Endodermal cell (in vitro differentiated cells): ENCODE data around the gene OBP2A. TPM values are rescaled to one million over a fixed set of nuclear protein-coding genes. Genes with fewer than 3 reads are reported as not detected.

Experiments
- DNase-seq: peaks from one replicate; pipeline ENCODE4 v3.0.0-alpha.2; 2017
- H3K27ac ChIP-seq: 2 replicates; pipeline ENCODE4 v1.5.1; 2013; ENCODE audit warnings: mild to moderate bottlenecking, low read depth, low read length, moderate library complexity
- H3K27me3 ChIP-seq: 2 replicates; pipeline ENCODE4 v1.6.1; 2013; ENCODE audit warnings: mild to moderate bottlenecking, low read length, moderate library complexity; ENCODE audit not compliant: insufficient read depth, control insufficient read depth, poor library complexity, severe bottlenecking
- H3K36me3 ChIP-seq: 2 replicates; pipeline ENCODE4 v1.7.0; 2013; ENCODE audit warnings: mild to moderate bottlenecking, low read length, moderate library complexity; ENCODE audit not compliant: control insufficient read depth, insufficient read depth
- H3K4me1 ChIP-seq: one replicate; pipeline ENCODE4 v1.7.0; 2013; ENCODE audit warnings: low read length; ENCODE audit not compliant: control insufficient read depth, insufficient read depth
- H3K4me3 ChIP-seq: 2 replicates; pipeline ENCODE4 v1.5.1; 2013; ENCODE audit warnings: mild to moderate bottlenecking, low read length, moderate library complexity
- H3K9ac ChIP-seq: 2 replicates; pipeline ENCODE4 v1.6.1; 2013; ENCODE audit warnings: mild to moderate bottlenecking, low read length, moderate library complexity; ENCODE audit not compliant: poor library complexity, severe bottlenecking; ENCODE audit errors: extremely low read depth
- H3K9me3 ChIP-seq: 2 replicates; pipeline ENCODE4 v1.6.1; 2013; ENCODE audit warnings: mild to moderate bottlenecking, low read length, moderate library complexity; ENCODE audit not compliant: control insufficient read depth
- H3K27ac Mint-ChIP-seq: 2 replicates; pipeline ENCODE4 v1.8.0; 2020; ENCODE audit warnings: mixed read lengths
- H3K27me3 Mint-ChIP-seq: 2 replicates; pipeline ENCODE4 v1.8.0; 2021; ENCODE audit warnings: mild to moderate bottlenecking, mixed read lengths; ENCODE audit not compliant: insufficient read depth
- H3K36me3 Mint-ChIP-seq: 2 replicates; pipeline ENCODE4 v1.8.0; 2020; ENCODE audit warnings: low read depth, mixed read lengths
- H3K4me1 Mint-ChIP-seq: 2 replicates; pipeline ENCODE4 v1.8.0; 2020; ENCODE audit warnings: mixed read lengths
- H3K4me3 Mint-ChIP-seq: 2 replicates; pipeline ENCODE4 v1.8.0; 2020; ENCODE audit warnings: mild to moderate bottlenecking, moderate library complexity, mixed read lengths
- H3K9me3 Mint-ChIP-seq: 2 replicates; pipeline ENCODE4 v1.8.0; 2020; ENCODE audit warnings: mild to moderate bottlenecking, mixed read lengths
- WGBS, 2 experiments: methylation state at CpG; one replicate each; pipeline versions ENCODE4 v1.1.5 to v1.1.7; 2013; ENCODE audit warnings: missing lambda C conversion rate in 2 of 2, mixed read lengths in 1 of 2; ENCODE audit not compliant: insufficient coverage in 1 of 2, insufficient read length in 1 of 2; 5-methylcytosine and 5-hydroxymethylcytosine counted together
- total RNA-seq, 2 donors: library from RNA; stranded (reverse); fragmentation: NEBNext Ultra II Directional in 1 of 2; extraction: Animal tissue kit (Norgen Biotek cat#: 25700) in 1 of 2; gene quantifications; 2 replicates in 1 of 2; 3 replicates in 1 of 2; pipeline ENCODE4 v1.2.1, GENCODE V29; 2021
- TF ChIP-seq, protein P1 (sequence below): fragments of 200-600 bp; sonication (generic); conservative IDR thresholded peaks from 2 replicates; pipeline ENCODE4 v1.5.0; 2021; ENCODE audit warnings: antibody characterized with exemption, mild to moderate bottlenecking

OBP2A gene
- total RNA-seq, 2 donors from 2014 or later, result not detected

- no peak overlapping the region for H3K27ac ChIP-seq
- no peak overlapping the region for H3K9ac ChIP-seq
- Mint-ChIP-seq H3K4me1 (no peaks in the 10 kb centered on the region), H3K27ac (no peak overlapping the region), H3K9me3 (peaks cover 12% of the 10 kb centered on the region), H3K27me3 (no peaks in the 10 kb centered on the region), H3K36me3 (no peaks in the 10 kb centered on the region), H3K4me3 (no peak overlapping the region)
- no peaks in the 10 kb centered on the region for H3K4me1 ChIP-seq
- no peak overlapping the region for H3K4me3 ChIP-seq
- no peaks in the 10 kb centered on the region for H3K27me3 ChIP-seq
- 86 to 100% methylated on average over 2 of the region's 2 CpGs for WGBS, 2 experiments
- DNase-seq, result no peak
- TF ChIP-seq, protein P1, sequence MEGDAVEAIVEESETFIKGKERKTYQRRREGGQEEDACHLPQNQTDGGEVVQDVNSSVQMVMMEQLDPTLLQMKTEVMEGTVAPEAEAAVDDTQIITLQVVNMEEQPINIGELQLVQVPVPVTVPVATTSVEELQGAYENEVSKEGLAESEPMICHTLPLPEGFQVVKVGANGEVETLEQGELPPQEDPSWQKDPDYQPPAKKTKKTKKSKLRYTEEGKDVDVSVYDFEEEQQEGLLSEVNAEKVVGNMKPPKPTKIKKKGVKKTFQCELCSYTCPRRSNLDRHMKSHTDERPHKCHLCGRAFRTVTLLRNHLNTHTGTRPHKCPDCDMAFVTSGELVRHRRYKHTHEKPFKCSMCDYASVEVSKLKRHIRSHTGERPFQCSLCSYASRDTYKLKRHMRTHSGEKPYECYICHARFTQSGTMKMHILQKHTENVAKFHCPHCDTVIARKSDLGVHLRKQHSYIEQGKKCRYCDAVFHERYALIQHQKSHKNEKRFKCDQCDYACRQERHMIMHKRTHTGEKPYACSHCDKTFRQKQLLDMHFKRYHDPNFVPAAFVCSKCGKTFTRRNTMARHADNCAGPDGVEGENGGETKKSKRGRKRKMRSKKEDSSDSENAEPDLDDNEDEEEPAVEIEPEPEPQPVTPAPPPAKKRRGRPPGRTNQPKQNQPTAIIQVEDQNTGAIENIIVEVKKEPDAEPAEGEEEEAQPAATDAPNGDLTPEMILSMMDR, result no peak
- H3K36me3 ChIP-seq, result no peaks in the 10 kb centered on the region
- peaks cover 12% of the 10 kb centered on the region for H3K9me3 ChIP-seq
These were observed 26.3 kb downstream of the OBP2A start for GRCh38 chr9:135572233-135572632.

DNA sequence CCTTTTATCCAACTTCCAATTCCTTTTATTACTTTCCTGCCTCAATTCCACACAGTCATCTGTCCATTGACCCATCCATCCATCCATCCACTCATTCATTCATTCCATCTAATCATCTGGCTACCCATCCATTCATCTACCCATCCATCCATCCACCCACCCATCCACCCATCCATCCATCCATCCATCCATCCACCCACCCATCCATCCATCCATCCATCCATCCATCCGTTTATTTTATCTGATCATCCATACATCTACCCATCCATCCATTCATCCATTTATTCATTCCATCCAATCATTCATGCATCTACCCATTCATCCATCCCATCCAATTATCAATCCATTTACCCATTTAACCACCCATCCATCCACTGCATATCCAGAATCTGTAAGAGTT, 27.2 kb downstream of the OBP2A start:
- Mint-ChIP-seq H3K27me3 (no peaks in the 10 kb centered on the region), H3K4me3 (no peak overlapping the region), H3K36me3 (no peaks in the 10 kb centered on the region), H3K4me1 (no peaks in the 10 kb centered on the region), H3K9me3 (peaks cover 12% of the 10 kb centered on the region), H3K27ac (no peak overlapping the region)
- WGBS, 2 experiments, result 85% methylated on average over 1 of the region's 1 CpG; no CpG with 5 or more reads in 1 of the 2 experiments
- Histone ChIP-seq H3K4me3 (no peak overlapping the region), H3K27me3 (no peaks in the 10 kb centered on the region), H3K27ac (no peak overlapping the region), H3K9ac (no peak overlapping the region), H3K4me1 (no peaks in the 10 kb centered on the region), H3K9me3 (peaks cover 12% of the 10 kb centered on the region), H3K36me3 (no peaks in the 10 kb centered on the region)
- no peak for DNase-seq
- TF ChIP-seq, protein P1, result no peak

DNA sequence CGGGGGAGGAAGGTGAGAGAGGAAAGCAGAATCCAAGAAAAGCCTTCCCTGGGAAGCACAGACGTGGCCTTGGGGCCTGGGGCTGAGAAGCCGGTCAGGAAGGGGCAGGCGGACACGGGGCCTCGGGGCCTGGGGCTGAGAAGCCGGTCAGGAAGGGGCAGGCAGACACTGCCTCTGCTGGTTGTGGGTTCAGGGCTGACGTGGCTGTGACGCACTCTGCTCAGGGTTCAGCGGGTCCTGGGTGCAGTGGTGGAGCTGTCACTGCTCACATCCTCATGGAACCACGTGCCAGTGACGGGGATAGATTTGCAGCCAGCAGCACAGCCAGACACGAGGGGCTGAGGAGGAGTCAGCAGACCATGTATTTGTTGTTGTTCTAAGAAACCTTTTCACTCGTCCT, 28.4 kb downstream of the OBP2A start:
- Mint-ChIP-seq H3K4me3 (no peak overlapping the region), H3K27ac (no peak overlapping the region), H3K9me3 (peaks cover 7% of the 10 kb centered on the region), H3K27me3 (no peaks in the 10 kb centered on the region), H3K36me3 (no peaks in the 10 kb centered on the region), H3K4me1 (no peaks in the 10 kb centered on the region)
- no peak for DNase-seq
- TF ChIP-seq, protein P1, result no peak
- Histone ChIP-seq H3K27me3 (no peaks in the 10 kb centered on the region), H3K4me1 (no peaks in the 10 kb centered on the region), H3K4me3 (no peak overlapping the region), H3K9ac (no peak overlapping the region), H3K36me3 (no peaks in the 10 kb centered on the region), H3K27ac (no peak overlapping the region), H3K9me3 (peaks cover 6% of the 10 kb centered on the region)
- WGBS, 2 experiments, result 89 to 94% methylated on average over 5 to 14 of the region's 14 CpGs
